ENCODE measurements around the gene CDCA4.

DNA sequence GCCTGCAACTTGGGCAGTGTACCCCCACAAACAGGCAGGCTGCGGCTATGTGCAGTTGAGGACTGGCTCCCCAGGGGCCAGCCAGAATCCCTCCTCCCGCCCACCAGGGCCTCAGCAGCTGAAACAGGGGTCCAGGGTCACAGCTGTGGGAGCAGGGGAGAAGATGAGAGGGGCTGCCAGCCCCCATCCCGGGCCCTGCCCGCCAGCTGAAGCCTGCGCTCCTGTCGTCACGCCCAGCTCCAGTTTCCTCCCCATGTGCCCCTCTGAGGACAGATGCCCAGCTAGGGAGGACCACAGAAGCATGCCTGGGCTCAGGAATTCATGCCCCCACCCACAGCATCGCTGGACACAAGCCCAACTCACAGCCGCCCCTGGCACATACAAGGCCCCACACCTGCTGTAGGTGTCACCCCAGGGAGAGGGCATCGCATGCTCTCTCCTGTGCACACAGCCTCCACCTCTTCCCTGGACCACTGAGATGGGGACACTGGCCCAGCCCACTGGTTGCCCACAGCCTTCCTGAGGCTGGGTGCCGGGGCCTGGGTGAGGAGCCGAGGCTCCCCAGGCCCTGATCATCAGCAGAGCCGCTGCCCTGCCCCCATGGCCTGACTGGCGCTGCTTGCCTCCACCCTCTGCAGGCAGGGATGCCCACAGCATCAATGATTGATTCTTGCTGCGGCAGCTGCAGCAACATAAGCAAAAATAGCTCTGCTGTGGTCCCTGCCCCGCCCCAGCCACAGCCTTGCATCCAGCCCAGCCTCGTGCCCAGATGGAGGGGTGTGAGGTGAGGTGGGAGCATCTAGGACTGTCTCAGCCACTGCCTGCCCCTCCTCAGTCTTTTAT lies 39.0 kb downstream of the CDCA4 start:
- TF ChIP-seq TEAD4 (IDR thresholded peaks at IDR 0.05; ENCODE audit: borderline replicate concordance, insufficient read depth): no peak
- TF ChIP-seq CHD2 (IDR thresholded peaks at IDR 0.05; ENCODE audit: low read length, partially characterized antibody): no peak
- TF ChIP-seq, protein P1, sequence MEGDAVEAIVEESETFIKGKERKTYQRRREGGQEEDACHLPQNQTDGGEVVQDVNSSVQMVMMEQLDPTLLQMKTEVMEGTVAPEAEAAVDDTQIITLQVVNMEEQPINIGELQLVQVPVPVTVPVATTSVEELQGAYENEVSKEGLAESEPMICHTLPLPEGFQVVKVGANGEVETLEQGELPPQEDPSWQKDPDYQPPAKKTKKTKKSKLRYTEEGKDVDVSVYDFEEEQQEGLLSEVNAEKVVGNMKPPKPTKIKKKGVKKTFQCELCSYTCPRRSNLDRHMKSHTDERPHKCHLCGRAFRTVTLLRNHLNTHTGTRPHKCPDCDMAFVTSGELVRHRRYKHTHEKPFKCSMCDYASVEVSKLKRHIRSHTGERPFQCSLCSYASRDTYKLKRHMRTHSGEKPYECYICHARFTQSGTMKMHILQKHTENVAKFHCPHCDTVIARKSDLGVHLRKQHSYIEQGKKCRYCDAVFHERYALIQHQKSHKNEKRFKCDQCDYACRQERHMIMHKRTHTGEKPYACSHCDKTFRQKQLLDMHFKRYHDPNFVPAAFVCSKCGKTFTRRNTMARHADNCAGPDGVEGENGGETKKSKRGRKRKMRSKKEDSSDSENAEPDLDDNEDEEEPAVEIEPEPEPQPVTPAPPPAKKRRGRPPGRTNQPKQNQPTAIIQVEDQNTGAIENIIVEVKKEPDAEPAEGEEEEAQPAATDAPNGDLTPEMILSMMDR (IDR thresholded peaks at IDR 0.05): no peak
- no peak for TF ChIP-seq EZH2phosphoT487 (IDR thresholded peaks at IDR 0.05; ENCODE audit: borderline replicate concordance, low read depth)
- TF ChIP-seq TCF12 (IDR thresholded peaks at IDR 0.05): no peak
- TF ChIP-seq, protein P2, sequence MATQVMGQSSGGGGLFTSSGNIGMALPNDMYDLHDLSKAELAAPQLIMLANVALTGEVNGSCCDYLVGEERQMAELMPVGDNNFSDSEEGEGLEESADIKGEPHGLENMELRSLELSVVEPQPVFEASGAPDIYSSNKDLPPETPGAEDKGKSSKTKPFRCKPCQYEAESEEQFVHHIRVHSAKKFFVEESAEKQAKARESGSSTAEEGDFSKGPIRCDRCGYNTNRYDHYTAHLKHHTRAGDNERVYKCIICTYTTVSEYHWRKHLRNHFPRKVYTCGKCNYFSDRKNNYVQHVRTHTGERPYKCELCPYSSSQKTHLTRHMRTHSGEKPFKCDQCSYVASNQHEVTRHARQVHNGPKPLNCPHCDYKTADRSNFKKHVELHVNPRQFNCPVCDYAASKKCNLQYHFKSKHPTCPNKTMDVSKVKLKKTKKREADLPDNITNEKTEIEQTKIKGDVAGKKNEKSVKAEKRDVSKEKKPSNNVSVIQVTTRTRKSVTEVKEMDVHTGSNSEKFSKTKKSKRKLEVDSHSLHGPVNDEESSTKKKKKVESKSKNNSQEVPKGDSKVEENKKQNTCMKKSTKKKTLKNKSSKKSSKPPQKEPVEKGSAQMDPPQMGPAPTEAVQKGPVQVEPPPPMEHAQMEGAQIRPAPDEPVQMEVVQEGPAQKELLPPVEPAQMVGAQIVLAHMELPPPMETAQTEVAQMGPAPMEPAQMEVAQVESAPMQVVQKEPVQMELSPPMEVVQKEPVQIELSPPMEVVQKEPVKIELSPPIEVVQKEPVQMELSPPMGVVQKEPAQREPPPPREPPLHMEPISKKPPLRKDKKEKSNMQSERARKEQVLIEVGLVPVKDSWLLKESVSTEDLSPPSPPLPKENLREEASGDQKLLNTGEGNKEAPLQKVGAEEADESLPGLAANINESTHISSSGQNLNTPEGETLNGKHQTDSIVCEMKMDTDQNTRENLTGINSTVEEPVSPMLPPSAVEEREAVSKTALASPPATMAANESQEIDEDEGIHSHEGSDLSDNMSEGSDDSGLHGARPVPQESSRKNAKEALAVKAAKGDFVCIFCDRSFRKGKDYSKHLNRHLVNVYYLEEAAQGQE (IDR thresholded peaks at IDR 0.05; ENCODE audit: low read depth, low read length): no peak
- TF ChIP-seq FOXM1 (IDR thresholded peaks at IDR 0.05; ENCODE audit: low read depth): no peak
- no peak for TF ChIP-seq POLR2AphosphoS5 (IDR thresholded peaks at IDR 0.05; ENCODE audit: low read depth, low read length)
